ENCODE results near the gene SIGLEC11. TPM values are rescaled to one million over a fixed set of nuclear protein-coding genes. Genes with fewer than 3 reads are reported as not detected.
A peak's percentile ranks its signal among the peaks of the same experiment; 100 is the strongest.

SIGLEC11 gene
- total and polyA plus RNA-seq, 2 of the 13 experiments (the other 11 are each of a cell fraction or from before 2014, with no cell fraction given) = not detected

- no TSS peak for BruUV-seq (replicated peaks)
- no peak overlapping the region for H2AFZ ChIP-seq (ENCODE audit: low read length)
- FAIRE-seq (peak; percentile 82), ATAC-seq (peak; percentile 81), DNase-seq (ENCODE audit: low spot score) (peak; percentile 55)
- H3K9ac ChIP-seq (ENCODE audit: insufficient read depth, low read depth, low read length) = no peak overlapping the region
- H3K79me2 ChIP-seq (ENCODE audit: insufficient read depth, low read length) = no peaks in the 10 kb centered on the region
- H3K9me3 ChIP-seq (ENCODE audit: low read length) = no peaks in the 10 kb centered on the region
- H3K27ac ChIP-seq (ENCODE audit: extremely low read length, insufficient read depth, low read length) = no peak overlapping the region
- peaks cover 45% of the 10 kb centered on the region for H3K4me1 ChIP-seq (ENCODE audit: insufficient read depth, low read length)
- H3K4me3 ChIP-seq (replicated peaks in 1 of 3; ENCODE audit: insufficient read depth in 1 of 3, low read depth in 2 of 3, low read length in 3 of 3) = peak overlapping the region in 1 of 3 experiments; percentile 59; a peak in 2 of 6 replicates
- no peaks in the 10 kb centered on the region for H4K20me1 ChIP-seq (ENCODE audit: insufficient read depth, low read length)
- POLR2A ChIA-PET = interaction anchor here (1.7 kb wide), 1 partner anchor 8 kb away, joined by 5 read pairs; no protein-coding TSS in a partner anchor
- H3K4me2 ChIP-seq (ENCODE audit: low read depth, low read length) = peak overlapping the region; percentile 80
- intact Hi-C loops (cut with micrococcal nuclease; ENCODE audit: unreplicated experiment) = loop anchor here (1.0 kb wide), 1 partner anchor 45 kb away; no protein-coding TSS in a partner anchor
- no peaks in the 10 kb centered on the region for H3K27me3 ChIP-seq (ENCODE audit: control insufficient read depth in 1 of 2, insufficient read depth in 2 of 2, low read length in 2 of 2)
- 9% methylated on average over 22 of the region's 35 CpGs for WGBS (ENCODE audit: low lambda C conversion rate)
- in situ Hi-C loops (cut with HindIII; ENCODE audit: extremely low pct_ligation_motif_present, low pct_unique_long_range_greater_than_20kb) = loop anchor here (5.0 kb wide), 1 partner anchor 39 kb away; no protein-coding TSS in a partner anchor
- H3K36me3 ChIP-seq (replicated peaks in 1 of 2; ENCODE audit: control insufficient read depth in 1 of 2, insufficient read depth in 2 of 2, low read length in 2 of 2) = no peaks in the 10 kb centered on the region
- CTCF ChIA-PET (ENCODE audit: low intra/inter-chr PET ratio, low total read pairs) = interaction anchor here (3.2 kb wide), 1 partner anchor 46 kb away, joined by 91 read pairs; no protein-coding TSS in a partner anchor
- TF ChIP-seq TARDBP (CRISPR knock-in tag; IDR thresholded peaks at IDR 0.05) (peak; percentile 50; the same call in 1 of the 2 replicates), SP5 (CRISPR knock-in tag; IDR thresholded peaks at IDR 0.05; ENCODE audit: borderline replicate concordance, low read depth) (no peak), MLLT10 (CRISPR knock-in tag; IDR thresholded peaks at IDR 0.05) (no peak), SALL1 (CRISPR knock-in tag; IDR thresholded peaks at IDR 0.05) (peak; percentile 31; the same call in 1 of the 2 replicates), BRF2 (CRISPR knock-in tag; IDR thresholded peaks at IDR 0.05) (no peak), HMGXB3 (CRISPR knock-in tag; IDR thresholded peaks at IDR 0.05; ENCODE audit: borderline replicate concordance) (no peak), GATAD2A (CRISPR knock-in tag; IDR thresholded peaks at IDR 0.05) (no peak), FOXC1 (CRISPR knock-in tag; IDR thresholded peaks at IDR 0.05; ENCODE audit: borderline replicate concordance) (no peak), ZBTB7B (CRISPR knock-in tag; IDR thresholded peaks at IDR 0.05) (0 out of 2 replicates have a peak, but pooled peaks have one; percentile 46), XRCC5 (optimal IDR thresholded peaks at IDR 0.05; ENCODE audit: low read length) (peak; percentile 41), KLF15 (CRISPR knock-in tag; IDR thresholded peaks at IDR 0.05; ENCODE audit: borderline replicate concordance) (no peak), ZSCAN30 (CRISPR knock-in tag; IDR thresholded peaks at IDR 0.05) (no peak), PHF8 (CRISPR knock-in tag; IDR thresholded peaks at IDR 0.05) (no peak), RELA (CRISPR knock-in tag; IDR thresholded peaks at IDR 0.05) (0 out of 2 replicates have a peak, but pooled peaks have one; percentile 47), YY1 (IDR thresholded peaks at IDR 0.05; ENCODE audit: insufficient read depth, insufficient replicate concordance, low read depth, low read length) (peak; percentile 27), ZNF143 (CRISPR knock-in tag; IDR thresholded peaks at IDR 0.05) (no peak), DPF2 (CRISPR knock-in tag; IDR thresholded peaks at IDR 0.05; ENCODE audit: borderline replicate concordance, low read depth) (no peak), CBX1 (IDR thresholded peaks at IDR 0.05; ENCODE audit: low read depth) (no peak), DBP (CRISPR knock-in tag; IDR thresholded peaks at IDR 0.05; ENCODE audit: not compliant biosample characterization) (no peak), FOSL2 (CRISPR knock-in tag; IDR thresholded peaks at IDR 0.05) (0 out of 2 replicates have a peak, but pooled peaks have one; percentile 38)
These were observed 23.1 kb downstream of the SIGLEC11 start for GRCh38 chr19:49937750-49938381.
